T47D (cell line): ENCODE data around the gene HABP2.

ENCODE experiments used
- DNase-seq, 2 experiments: peaks; one replicate each; pipeline versions ENCODE4 v3.0.0 to v3.0.0-alpha.2; 2011 to 2012; ENCODE audit warnings: low read depth in 1 of 2, low spot score in 1 of 2
- JUND ChIP-seq: IDR thresholded peaks from 2 replicates; pipeline ENCODE4 v1.6.1; 2012; ENCODE audit warnings: low read depth
- in situ Hi-C: cut with HindIII; loops from 2 replicates; pipeline ENCODE4 v1.10.0; 2016; ENCODE audit warnings: low sequenced_read_pairs, low pct_unique_long_range_greater_than_20kb

The HABP2 gene

GRCh38 chr10:113520690-113521474 lies 32.0 kb upstream of the HABP2 start:
- peak; percentile 26 to 82 for DNase-seq
- in situ Hi-C loops = no loop called here
- no peak for TF ChIP-seq JUND

GRCh38 chr10:113521475-113521795 lies 31.4 kb upstream of the HABP2 start:
- TF ChIP-seq JUND = no peak
- in situ Hi-C loops = no loop called here

GRCh38 chr10:113522460-113522859 lies 30.4 kb upstream of the HABP2 start:
- no peak for TF ChIP-seq JUND
- in situ Hi-C loops = no loop called here
- DNase-seq = no peak

More at GRCh38 chr10:113521475-113521795, 31.4 kb upstream of the HABP2 start:
- no peak for DNase-seq

- no peak for TF ChIP-seq JUND
- in situ Hi-C loops = no loop called here
- no peak for DNase-seq
These were observed 29.8 kb upstream of the HABP2 start for GRCh38 chr10:113523071-113523470.

- in situ Hi-C loops = no loop called here
- DNase-seq = no peak
- no peak for TF ChIP-seq JUND
These were observed 29.2 kb upstream of the HABP2 start for GRCh38 chr10:113523628-113524027.

GRCh38 chr10:113524120-113524519 lies 28.7 kb upstream of the HABP2 start:
- no peak for TF ChIP-seq JUND
- DNase-seq = peak in 1 of 2 experiments; percentile 44
- in situ Hi-C loops = no loop called here

- no peak for TF ChIP-seq JUND
- in situ Hi-C loops = no loop called here
- no peak for DNase-seq
These were observed 28.0 kb upstream of the HABP2 start for GRCh38 chr10:113524539-113525490.

- TF ChIP-seq JUND = no peak
- in situ Hi-C loops = no loop called here
- DNase-seq = no peak
These were observed 27.1 kb upstream of the HABP2 start for GRCh38 chr10:113525713-113526112.

GRCh38 chr10:113527211-113527906 lies 25.5 kb upstream of the HABP2 start:
- no peak for DNase-seq
- no peak for TF ChIP-seq JUND
- in situ Hi-C loops = no loop called here

- in situ Hi-C loops = no loop called here
- TF ChIP-seq JUND = no peak
- DNase-seq = no peak
These were observed 24.0 kb upstream of the HABP2 start for GRCh38 chr10:113528876-113529275.

GRCh38 chr10:113529575-113529974 lies 23.3 kb upstream of the HABP2 start:
- in situ Hi-C loops = no loop called here
- TF ChIP-seq JUND = no peak
- DNase-seq = no peak

GRCh38 chr10:113530476-113530875 lies 22.4 kb upstream of the HABP2 start:
- no peak for TF ChIP-seq JUND
- no peak for DNase-seq
- in situ Hi-C loops = no loop called here

GRCh38 chr10:113532724-113533123 lies 20.1 kb upstream of the HABP2 start:
- TF ChIP-seq JUND = no peak
- no peak for DNase-seq
- in situ Hi-C loops = no loop called here
